ENCODE data around the gene LCN2. TPM values are rescaled to one million over a fixed set of nuclear protein-coding genes. Genes with fewer than 3 reads are reported as not detected.

LCN2 gene
- total RNA-seq, result not detected in 2 replicates

DNA sequence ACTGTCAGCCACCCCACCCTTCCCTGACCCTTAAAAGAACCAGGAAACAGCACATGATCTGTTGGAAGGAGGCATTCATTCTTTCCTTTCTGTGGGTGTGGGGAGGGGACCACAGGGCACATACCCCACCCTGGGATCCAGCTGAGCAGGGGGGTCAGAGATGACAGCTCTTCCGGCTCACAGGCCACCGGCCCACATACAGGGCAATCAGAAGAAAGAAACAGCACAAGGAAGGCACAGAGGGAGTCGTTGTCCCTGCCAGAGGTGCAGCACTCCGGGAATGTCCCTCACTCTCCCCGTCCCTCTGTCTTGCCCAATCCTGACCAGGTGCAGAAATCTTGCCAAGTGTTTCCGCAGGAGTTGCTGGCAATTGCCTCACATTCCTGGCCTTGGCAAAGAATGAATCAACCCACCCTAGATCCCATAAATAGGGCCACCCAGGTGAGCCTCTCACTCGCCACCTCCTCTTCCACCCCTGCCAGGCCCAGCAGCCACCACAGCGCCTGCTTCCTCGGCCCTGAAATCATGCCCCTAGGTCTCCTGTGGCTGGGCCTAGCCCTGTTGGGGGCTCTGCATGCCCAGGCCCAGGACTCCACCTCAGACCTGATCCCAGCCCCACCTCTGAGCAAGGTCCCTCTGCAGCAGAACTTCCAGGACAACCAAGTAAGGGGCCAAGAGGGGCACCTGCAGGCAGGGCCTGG lies at the start of gene LCN2:
TSS of gene LCN2 (plus strand) at position 453 of the 701 bp plus-strand sequence. CDS start at position 526, 73 bp downstream.

DNA sequence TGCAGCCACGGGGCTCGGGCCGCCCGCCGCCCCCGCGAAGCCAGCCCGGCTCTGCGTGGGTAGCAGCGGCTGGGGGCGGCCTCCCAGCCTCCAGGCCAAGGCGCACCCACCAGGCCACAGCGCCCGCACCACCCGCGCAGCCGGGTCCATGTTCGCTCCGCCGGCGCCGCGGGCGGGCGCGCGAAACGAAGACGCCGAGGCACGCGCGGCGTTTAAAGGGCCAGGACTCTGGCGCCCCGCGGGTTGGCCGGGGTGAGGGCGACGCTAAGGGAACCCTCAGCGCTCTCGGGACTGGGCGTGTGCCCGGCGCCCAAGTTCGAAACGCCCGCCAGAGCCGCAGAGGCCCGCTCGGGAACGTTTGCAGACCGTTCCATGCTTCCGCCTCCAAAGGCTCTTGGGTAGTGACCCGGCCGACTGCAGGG lies 21.7 kb upstream of the LCN2 start, which contains the start of gene PTGES2:
TSS of gene PTGES2 (minus strand) at position 162 of the 422 bp plus-strand sequence. CDS start at position 150, 12 bp downstream.

DNA sequence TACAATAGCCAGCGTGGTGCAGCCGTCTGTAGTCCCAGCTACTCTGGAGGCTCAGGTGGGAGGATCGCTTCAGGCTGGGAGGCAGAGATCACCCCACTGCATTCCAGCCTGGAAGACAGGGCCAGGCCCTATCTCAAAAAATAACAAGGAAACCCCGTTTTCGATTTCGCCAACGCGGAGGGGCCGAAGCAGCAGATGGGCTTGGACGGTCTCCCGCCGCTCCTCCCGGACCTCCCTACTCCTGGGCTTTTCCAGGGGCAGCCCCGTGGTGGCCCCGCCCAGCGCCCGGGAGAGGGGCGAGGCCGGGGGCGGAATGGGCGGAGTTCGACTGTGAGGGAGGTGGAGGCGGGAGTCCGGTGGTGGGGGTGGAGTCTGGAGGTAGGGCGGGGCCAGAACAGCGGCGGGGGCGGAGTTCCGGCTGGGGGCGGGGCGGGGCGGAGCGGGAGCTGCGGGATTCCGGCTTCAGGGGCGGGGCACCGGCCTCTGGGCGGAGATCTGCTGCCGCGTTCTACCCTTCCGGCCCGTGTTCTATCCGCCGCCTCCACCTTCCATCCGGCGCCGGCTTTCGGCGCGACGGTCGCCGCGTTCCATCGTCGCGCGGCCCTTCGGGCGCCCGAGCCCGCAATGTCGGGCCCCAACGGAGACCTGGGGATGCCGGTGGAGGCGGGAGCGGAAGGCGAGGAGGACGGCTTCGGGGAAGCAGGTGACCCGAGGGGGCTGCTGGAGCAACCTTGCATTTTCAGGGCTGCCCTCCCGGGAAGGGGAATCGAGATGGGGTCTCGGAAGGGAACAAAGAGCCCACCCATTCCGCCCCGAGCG lies 10.7 kb downstream of the LCN2 start, which contains the start of gene BBLN:
TSS of gene BBLN (plus strand) at position 482 of the 819 bp plus-strand sequence. CDS start at position 625, 143 bp downstream.

DNA sequence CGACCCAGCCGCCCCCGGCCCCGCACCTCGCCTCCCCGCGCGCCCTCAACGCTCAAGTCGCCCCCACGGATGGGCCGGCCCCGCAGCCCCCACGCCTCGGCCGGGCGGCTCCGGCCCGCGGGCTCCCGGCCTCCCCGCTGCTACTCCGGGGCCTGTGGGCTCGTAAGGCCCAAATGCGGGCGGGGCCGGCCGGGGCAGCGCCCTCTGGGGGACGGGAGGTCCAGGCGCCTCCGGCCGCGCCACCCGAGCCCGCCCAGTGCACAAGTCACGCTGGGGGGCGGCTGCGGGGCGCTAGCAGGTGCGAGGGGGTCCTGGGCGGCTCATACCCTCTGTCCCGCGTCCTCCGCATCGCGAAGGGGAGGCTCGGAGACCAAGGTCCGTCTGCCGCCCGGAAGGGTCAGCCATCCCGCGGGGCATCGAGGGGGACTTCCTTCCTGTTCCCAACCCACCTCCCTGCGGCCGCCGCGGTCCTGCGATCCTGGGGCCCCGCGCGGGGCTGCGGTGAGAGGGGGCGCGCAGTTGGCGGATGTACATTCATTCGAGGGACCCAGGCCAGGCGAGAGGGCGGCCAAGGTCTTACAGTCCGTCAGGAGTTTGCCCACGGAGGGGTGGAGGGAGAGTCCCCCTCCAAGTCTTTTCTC lies 42.3 kb downstream of the LCN2 start, which contains the start of gene CIZ1:
TSS of gene CIZ1 (minus strand) at position 167 of the 641 bp plus-strand sequence. CDS start 715 bp downstream, outside the sequence.

Other genes with a start within 250 kb of the LCN2 start
- 45.6 and 55.6 TPM in 2 replicates for gene ST6GALNAC6, start 249.8 kb upstream of the LCN2 start, total RNA-seq
- gene ST6GALNAC4, start 232.4 kb upstream of the LCN2 start, total RNA-seq, result 38.9 and 43.3 TPM in 2 replicates
- 1.4 and 3.4 TPM in 2 replicates for gene PIP5KL1, start 218.7 kb upstream of the LCN2 start, total RNA-seq
- gene DPM2, start 211.6 kb upstream of the LCN2 start, total RNA-seq, result 11.1 and 12.9 TPM in 2 replicates
- 24.6 and 44.9 TPM in 2 replicates for gene EEIG1, start 168.5 kb upstream of the LCN2 start, total RNA-seq
- 9.0 and 11.6 TPM in 2 replicates for gene NAIF1, start 82.1 kb upstream of the LCN2 start, total RNA-seq
- 16.6 and 17.3 TPM in 2 replicates for gene SLC25A25, start 81.2 kb upstream of the LCN2 start, total RNA-seq
- gene PTGES2, start 21.7 kb upstream of the LCN2 start, total RNA-seq, result 75.7 and 110 TPM in 2 replicates
- gene BBLN, start 10.8 kb downstream of the LCN2 start, total RNA-seq, result 30.9 and 37.3 TPM in 2 replicates
- gene CIZ1, start 42.1 kb downstream of the LCN2 start, total RNA-seq, result 35.8 and 49.4 TPM in 2 replicates
- gene DNM1, start 53.9 kb downstream of the LCN2 start, total RNA-seq, result 1.9 and 5.8 TPM in 2 replicates
- gene GOLGA2, start 126.6 kb downstream of the LCN2 start, total RNA-seq, result 124 and 137 TPM in 2 replicates
- 34.5 and 35.3 TPM in 2 replicates for gene SWI5, start 126.8 kb downstream of the LCN2 start, total RNA-seq
- 18.8 and 24.4 TPM in 2 replicates for gene TRUB2, start 173.0 kb downstream of the LCN2 start, total RNA-seq
- gene COQ4, start 173.4 kb downstream of the LCN2 start, total RNA-seq, result 16.9 and 21.8 TPM in 2 replicates
- gene SLC27A4, start 191.1 kb downstream of the LCN2 start, total RNA-seq, result 16.0 and 29.9 TPM in 2 replicates
- 47.5 and 47.8 TPM in 2 replicates for gene URM1, start 221.9 kb downstream of the LCN2 start, total RNA-seq